ENCODE measurements around the gene HADH. TPM values are rescaled to one million over a fixed set of nuclear protein-coding genes. Genes with fewer than 3 reads are reported as not detected.
"Not testable (repeated sequence)": the region's sequence is repeated elsewhere in the genome, so short reads cannot be mapped to it uniquely, and the experiment has no call there.

Gene HADH
- polyA plus RNA-seq, 1 donor = 103 TPM

GRCh38 chr4:108031427-108032083 is 41.9 kb downstream of the HADH start:
- DNase-seq (ENCODE audit: low read depth) = no peak

DNA sequence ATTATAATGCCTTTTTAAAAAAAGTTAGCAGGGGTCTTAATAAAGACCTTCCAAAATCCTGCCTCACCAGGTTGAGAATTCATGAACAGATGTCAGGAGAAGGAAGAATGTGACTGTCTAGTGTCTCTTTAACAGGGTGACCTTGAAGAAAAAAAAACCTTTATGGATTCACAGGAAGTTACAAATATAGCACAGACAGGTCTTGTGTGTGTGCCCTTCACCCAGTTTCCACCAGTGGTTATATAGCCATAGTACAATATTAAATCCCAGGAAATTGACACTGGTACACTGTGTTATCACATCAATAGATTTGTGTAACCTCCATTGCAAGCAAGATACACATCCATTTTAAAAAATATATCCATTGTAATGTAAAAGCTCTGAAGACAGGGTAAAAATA is 43.7 kb downstream of the HADH start:
- no peak for DNase-seq (ENCODE audit: low read depth)

DNA sequence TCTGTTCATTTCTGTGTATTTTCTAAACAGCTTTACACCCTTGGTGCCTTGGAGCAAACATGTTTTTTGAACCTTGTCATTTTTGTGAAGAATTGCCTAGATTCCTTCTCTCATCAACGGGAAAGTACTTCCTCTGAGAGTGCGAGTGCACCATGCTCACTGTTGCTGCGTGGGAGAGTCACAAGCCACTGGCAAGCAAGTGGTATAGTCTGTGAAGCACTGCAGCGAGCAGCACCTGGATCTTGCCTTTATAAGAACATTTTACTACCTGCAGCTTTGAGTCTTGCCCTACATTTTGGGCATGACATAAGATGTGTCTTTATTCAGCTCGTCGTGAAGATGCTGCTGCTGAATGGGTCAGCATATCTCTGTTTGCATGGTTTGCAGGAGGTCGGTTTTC is 44.9 kb downstream of the HADH start:
- DNase-seq (ENCODE audit: low read depth) = no peak

DNA sequence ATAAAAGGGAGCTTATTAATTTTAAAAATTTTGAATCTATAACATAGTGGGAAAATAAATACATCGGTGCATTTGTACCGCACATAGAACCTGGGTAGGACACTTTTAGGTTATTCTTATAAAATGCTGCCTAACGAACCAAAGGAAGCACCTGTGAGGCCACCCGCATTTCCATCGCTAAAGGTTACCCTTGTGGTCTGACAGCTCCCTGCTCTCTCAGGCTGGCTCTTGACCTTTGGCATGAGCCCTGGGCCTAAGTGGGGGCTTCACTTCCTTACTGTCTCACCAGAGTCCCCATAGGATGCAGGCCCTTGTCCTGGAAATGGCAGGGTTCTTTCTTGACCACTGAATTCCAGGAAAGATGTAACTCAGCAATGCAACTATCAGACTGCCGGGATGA is 46.0 kb downstream of the HADH start:
- no peak for DNase-seq (ENCODE audit: low read depth)

DNA sequence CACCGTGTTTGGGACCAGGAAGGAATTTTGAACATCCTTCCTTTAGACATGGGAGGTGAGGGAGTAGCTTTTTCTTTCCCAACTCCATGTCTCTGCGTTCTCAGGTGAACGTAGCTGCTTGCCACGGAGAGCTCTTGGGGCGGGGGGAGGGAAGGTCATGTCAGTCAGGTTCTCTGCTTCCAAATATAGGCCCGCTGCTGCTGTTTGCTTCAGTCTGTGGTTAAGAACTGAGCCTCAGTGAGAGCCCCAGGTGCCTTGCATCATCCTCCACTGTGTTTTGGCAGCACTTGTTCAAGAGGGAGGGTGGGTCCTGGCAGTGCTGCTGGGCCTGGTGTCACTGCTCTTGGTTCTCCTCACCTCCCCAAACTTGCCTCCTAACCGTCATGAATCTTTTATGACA is 46.5 kb downstream of the HADH start:
- no peak for DNase-seq (ENCODE audit: low read depth)

DNA sequence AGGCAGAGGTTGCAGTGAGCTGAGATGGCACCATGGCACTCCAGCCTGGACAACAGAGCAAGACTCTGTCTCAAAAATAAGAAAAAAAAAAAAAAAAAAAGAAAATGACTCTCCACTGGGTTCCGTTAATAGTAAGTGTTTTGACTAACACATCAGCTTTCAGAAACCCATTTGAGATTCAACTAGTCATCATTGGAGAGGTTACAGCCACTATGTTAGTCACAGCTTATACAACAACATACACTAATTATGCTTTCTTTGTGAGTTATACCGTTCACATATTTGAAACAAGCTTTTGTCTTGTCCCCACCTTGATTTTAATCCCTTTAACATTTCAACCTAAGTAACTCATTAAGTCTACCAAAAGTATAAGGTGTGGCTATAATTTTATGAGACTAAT is 48.2 kb downstream of the HADH start:
- DNase-seq (ENCODE audit: low read depth) = no peak

DNA sequence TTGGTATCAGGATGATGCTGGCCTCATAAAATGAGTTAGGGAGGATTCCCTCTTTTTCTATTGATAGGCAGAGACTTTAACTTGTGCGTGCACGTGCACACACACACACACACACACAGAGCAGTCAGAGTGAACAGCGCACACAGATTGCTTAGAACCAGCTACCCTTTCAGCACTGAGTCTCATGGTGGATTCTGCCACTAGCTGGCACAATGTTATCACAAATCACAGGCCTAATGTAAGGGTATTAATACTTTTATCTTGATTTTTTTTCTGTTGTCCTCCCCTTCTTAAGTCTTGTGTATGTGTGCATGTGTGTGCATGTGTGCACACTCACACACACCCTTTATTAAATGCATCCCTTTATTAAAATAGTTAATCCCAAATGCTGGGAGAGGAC is 53.2 kb downstream of the HADH start:
- no peak for DNase-seq (ENCODE audit: low read depth)

DNA sequence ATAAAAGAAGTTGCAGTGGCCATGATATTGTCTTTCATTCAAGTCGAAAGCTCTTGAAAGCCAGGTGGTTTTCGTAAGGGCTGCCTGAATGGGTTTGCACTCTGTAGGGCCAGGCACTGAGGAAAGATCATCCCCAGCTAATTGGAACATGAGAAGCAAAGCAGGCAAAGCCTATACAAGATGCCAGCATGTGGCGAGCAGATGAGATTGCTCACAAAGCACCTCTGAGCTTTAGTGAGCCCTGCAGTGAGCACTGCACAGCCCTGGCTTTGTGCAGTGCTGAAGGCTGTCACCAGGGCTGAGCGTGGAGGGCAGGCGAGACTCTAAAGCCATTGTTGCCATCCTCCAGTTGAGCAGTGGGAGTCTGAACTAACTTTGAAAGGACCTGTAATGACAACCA is 53.8 kb downstream of the HADH start:
- no peak for DNase-seq (ENCODE audit: low read depth)

DNA sequence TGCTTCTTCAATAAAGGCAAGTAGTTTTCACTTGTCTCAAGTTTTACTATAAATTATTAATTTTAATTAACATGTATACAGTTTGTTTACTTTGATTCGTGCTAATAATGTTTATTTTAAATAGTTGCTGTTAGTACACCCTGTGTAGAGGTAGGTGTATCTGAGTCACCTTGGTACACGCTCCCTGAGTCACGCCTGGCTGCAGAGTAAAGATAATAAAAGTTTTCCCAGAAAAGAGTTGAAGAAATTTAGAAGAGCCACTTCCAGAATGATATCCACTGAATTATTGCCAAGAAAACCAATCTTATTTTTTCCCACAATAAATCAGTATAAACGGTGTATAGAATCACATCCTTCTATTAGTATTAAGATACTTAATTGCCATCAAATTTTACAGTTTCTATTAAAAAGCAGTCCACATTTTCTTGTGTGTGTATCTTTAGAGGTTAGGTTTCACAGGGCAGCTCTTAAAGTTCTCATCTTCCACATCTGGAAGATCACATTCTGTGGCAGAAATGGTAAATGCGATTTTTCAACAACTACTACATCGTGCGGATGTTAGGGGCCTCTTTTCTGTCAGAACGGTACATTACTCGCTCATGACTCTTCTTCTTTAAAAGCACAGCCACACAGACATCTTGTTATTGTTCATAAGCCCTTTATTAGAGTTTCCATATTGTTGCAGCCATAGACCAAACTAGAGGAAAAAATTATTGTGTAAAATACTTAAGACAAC is 55.4 kb downstream of the HADH start:
- DNase-seq (ENCODE audit: low read depth) = no peak

- no peak for DNase-seq (ENCODE audit: low read depth)
Observed at GRCh38 chr4:108045687-108046024, 56.0 kb downstream of the HADH start.

GRCh38 chr4:108047199-108047598 is 57.5 kb downstream of the HADH start:
- no peak for DNase-seq (ENCODE audit: low read depth)

DNA sequence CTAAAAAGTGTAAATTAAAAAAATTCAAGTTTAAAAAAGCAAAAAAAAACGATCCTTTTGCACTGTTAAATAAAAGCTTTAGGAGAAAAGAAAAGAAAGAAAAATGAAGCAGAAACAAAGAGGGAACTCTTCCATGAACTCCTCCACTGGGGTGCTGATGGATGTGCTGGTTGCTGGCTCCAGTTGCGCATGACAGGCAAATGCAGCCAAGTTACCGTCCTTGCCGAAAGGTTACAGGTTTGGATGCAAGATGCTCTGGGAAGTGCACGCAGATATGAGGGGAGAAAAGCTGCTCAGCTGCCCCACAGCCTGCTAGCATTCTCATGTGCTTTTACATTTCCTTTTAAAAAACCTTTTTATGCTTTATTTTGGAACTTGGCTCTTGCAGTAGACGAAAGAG is 58.5 kb downstream of the HADH start:
- DNase-seq (ENCODE audit: low read depth) = no peak

DNA sequence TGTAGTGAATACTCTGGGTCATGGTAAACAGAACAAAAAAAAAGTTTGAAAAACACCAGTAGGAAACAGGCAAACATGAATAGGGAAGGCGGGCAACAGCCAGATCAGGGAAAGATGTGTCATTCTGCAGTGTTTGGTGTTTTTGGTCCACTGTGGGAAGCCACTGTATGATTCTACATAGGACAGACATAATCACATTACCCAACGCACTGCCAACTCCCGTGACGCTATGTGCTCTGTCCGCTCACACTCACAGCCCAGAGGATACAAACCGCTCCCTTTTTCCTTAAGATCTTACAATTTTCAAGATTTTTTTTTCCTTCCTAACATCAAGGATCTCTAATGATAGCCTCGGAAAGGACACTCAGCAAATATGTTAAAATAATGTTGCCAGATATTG is 59.3 kb downstream of the HADH start:
- DNase-seq (ENCODE audit: low read depth) = no peak

DNA sequence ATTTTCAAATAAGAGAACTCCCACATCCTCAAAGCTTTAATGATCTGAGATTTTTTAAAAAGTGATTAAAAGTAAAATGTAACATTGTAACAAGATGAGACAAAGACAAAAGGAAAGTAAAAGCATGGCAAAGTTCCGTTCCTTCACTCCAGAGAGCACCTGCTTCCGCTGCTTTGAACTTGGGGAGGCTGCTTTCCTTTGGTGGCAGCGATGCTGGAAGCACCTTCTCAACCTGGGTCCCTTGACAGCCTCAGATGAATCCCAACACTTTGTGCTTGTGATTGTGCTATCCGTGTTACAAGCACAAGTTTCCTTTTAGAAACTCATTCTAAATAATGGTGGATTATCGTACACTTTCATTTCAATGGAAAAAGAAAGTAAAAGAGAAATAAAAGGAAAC is 59.7 kb downstream of the HADH start:
- no peak for DNase-seq (ENCODE audit: low read depth)

DNA sequence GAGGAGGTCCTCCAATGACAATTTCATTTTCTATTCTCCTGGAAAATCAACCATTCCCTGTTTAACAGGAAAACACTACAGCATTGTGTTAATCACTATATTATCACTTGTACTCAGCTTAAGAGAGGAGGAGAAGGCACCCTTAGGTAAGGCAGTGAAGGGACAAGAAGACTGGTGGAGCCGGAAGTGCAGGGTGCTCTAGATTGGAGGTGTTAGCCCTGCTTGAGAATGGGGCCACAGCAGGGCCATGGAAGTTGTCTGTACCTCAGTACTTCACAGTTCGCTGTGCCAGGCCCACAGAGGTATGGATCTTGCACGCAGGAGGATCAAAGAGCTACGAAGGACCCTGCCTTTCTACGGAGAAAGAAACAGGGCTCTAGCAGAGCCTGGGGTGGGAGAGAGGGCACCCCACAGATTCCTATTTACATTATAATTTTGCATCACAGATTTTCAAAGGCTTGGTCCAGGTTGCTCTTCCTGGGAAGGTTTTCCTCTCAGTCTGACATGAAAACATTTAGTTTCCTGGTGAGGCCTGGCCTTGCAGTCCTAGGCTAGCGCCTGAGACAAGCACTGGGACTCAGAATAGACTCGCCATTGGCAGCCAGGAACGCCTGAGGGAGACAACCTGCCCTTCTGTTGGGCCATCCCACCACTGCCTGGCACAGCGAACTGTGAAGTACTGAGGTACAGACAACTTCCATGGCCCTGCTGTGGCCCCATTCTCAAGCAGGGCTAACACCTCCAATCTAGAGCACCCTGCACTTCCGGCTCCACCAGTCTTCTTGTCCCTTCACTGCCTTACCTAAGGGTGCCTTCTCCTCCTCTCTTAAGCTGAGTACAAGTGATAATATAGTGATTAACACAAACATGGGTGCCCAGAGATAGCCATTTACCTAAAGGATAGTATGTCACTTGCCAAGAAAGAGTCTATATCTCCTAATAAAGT is 60.8 kb downstream of the HADH start:
- not testable (repeated sequence) for DNase-seq (ENCODE audit: low read depth)

GRCh38 chr4:108051343-108051742 is 61.7 kb downstream of the HADH start:
- no peak for DNase-seq (ENCODE audit: low read depth)

- DNase-seq (ENCODE audit: low read depth) = no peak
Observed at GRCh38 chr4:108052558-108053120, 63.0 kb downstream of the HADH start.

DNA sequence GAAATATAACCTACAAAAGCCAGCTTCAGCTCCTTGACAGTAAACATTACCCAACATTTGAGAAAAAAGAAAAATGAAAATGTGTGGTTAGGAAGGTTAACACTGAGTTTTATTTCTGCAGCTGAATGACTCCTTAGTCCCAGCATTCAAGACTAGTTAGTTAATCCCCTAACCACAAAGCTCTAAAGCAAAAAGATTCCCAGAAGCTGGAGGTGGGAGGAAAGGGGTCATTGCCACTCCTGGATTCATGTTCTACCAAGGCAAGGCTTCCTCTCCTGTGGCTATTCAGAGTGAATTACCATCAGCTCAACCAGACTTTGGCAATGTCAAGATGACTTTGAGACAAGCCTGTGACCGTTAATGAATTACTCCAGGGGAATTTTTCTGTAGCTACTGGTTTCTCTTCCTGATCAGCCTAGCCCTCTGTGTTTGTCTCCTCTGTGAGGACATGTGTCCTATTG is 63.6 kb downstream of the HADH start:
- DNase-seq (ENCODE audit: low read depth) = no peak

GRCh38 chr4:108054025-108054638 is 64.4 kb downstream of the HADH start:
- DNase-seq (ENCODE audit: low read depth) = no peak

- no peak for DNase-seq (ENCODE audit: low read depth)
Observed at GRCh38 chr4:108055787-108056186, 66.1 kb downstream of the HADH start.

DNA sequence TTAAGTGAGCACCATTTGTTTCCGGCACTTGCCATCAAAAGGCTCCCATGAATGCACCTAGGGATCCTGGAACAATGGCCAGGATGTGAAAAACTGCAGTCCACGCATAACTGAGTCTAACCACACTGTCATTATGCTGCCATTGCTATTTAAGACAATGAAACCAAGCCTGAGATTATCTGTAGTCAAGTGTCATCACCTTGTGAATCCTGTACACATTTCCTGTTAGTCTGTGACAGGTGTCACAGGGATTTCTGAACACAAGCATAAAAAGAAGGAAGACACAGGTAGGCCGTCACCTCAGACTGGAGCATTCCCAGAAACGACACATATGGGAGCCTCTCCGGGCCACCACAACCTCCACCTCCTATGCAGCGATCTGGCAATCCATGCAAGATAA is 66.7 kb downstream of the HADH start:
- DNase-seq (ENCODE audit: low read depth) = no peak

Measured in forelimb muscle (tissue), 1 donor.